Mesodermal cell (in vitro differentiated cells): ENCODE results near the gene POU2AF1.

ENCODE experiments used
- H3K27ac ChIP-seq: 2 replicates; pipeline ENCODE4 v1.7.0; 2013; ENCODE audit warnings: mild to moderate bottlenecking, low read depth, low read length, moderate library complexity; ENCODE audit not compliant: severe bottlenecking
- H3K36me3 ChIP-seq: 2 replicates; pipeline ENCODE4 v1.7.1; 2013; ENCODE audit warnings: mild to moderate bottlenecking, low read length, moderate library complexity; ENCODE audit not compliant: control insufficient read depth, insufficient read depth
- H3K4me1 ChIP-seq: one replicate; pipeline ENCODE4 v1.7.1; 2013; ENCODE audit warnings: mild to moderate bottlenecking, low read length; ENCODE audit not compliant: insufficient read depth, control insufficient read depth, poor library complexity, severe bottlenecking
- H3K4me3 ChIP-seq: 2 replicates; pipeline ENCODE4 v1.7.0; 2013; ENCODE audit warnings: low read length, control low read depth, mild to moderate bottlenecking; ENCODE audit not compliant: insufficient read depth, poor library complexity, severe bottlenecking; ENCODE audit errors: extremely low read depth
- H3K9me3 ChIP-seq: 2 replicates; pipeline ENCODE4 v1.7.1; 2013; ENCODE audit warnings: mild to moderate bottlenecking, low read length, moderate library complexity; ENCODE audit not compliant: control insufficient read depth
- WGBS, 2 experiments: methylation state at CpG; one replicate each; pipeline ENCODE4 v1.1.5; 2013; ENCODE audit warnings: missing lambda C conversion rate in 2 of 2; ENCODE audit not compliant: insufficient coverage in 2 of 2; 5-methylcytosine and 5-hydroxymethylcytosine counted together

POU2AF1 gene

DNA sequence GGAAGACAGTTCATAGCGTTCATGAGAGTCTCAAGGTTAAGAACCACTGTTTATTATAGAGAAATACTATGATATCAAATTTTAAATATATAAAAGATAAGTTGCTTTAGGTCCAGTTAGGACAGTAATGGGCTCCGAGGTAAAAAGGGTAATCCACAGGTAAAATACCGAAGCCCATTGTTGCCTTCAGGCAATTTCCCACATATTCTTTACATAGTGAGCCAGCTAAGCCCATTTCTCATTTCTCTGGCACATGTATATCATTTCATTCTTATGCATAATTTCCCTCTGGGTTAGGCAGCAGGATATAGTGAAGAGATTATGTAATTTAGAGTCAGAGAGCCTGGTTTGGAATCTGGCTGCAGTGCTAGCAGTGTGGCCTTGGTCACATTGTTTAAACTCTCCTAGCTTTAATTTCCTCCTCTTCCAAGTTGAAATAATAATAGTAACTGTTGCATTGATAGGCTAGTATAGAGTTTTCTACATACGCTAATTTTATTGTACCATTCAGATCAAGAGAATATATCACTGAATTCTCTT lies 7.6 kb upstream of the POU2AF1 start:
- H3K4me1 ChIP-seq = no peaks in the 10 kb centered on the region
- H3K9me3 ChIP-seq = no peaks in the 10 kb centered on the region
- no peak overlapping the region for H3K4me3 ChIP-seq
- WGBS, 2 experiments = 85 to 100% methylated on average over 1 to 2 of the region's 4 CpGs
- H3K36me3 ChIP-seq = no peaks in the 10 kb centered on the region
- no peak overlapping the region for H3K27ac ChIP-seq

DNA sequence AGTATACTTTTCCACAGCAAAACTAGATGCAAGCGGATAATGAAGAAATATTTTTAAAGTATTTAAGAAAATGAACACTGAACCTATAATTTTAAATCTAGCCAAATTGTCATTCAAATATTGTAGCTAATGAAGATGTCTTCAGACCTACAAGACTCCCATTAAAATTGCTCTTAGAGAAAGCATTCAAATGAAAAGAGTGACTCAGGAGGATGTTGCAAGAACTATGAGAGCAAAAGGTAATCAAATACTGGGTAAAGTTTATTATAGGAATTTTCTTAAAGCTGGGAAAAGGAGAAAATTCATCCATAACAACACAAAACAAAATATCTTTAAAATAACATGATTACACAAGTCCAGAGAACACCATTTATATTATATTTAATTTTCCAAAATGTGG lies 5.4 kb upstream of the POU2AF1 start:
- no peak overlapping the region for H3K27ac ChIP-seq
- no peak overlapping the region for H3K4me3 ChIP-seq
- WGBS, 2 experiments = no CpG with 5 or more reads among the region's 1 CpG
- H3K9me3 ChIP-seq = no peaks in the 10 kb centered on the region
- no peaks in the 10 kb centered on the region for H3K36me3 ChIP-seq
- H3K4me1 ChIP-seq = no peaks in the 10 kb centered on the region

DNA sequence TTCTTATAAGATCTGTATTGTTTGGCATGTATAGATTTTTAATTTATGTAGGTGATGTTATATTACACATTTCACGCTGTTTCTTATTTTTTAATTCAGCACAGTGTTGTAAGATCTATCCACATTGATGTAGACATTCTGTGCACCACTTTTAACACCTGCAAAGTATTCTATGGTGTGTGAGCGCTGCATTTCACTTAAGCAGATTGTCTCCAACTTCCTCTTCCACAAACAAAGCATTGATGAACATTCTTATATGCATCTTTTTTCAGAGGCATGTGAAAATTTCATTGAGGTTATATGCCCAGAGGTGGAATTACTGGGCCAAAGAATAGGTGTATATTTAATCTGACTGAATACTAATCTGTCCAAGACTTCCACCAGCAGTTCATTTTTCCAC lies 3.4 kb upstream of the POU2AF1 start:
- no peaks in the 10 kb centered on the region for H3K9me3 ChIP-seq
- no peak overlapping the region for H3K4me3 ChIP-seq
- H3K4me1 ChIP-seq = no peaks in the 10 kb centered on the region
- H3K27ac ChIP-seq = no peak overlapping the region
- 100% methylated on average over 1 of the region's 2 CpGs; no CpG with 5 or more reads in 1 of the 2 experiments for WGBS, 2 experiments
- no peaks in the 10 kb centered on the region for H3K36me3 ChIP-seq

DNA sequence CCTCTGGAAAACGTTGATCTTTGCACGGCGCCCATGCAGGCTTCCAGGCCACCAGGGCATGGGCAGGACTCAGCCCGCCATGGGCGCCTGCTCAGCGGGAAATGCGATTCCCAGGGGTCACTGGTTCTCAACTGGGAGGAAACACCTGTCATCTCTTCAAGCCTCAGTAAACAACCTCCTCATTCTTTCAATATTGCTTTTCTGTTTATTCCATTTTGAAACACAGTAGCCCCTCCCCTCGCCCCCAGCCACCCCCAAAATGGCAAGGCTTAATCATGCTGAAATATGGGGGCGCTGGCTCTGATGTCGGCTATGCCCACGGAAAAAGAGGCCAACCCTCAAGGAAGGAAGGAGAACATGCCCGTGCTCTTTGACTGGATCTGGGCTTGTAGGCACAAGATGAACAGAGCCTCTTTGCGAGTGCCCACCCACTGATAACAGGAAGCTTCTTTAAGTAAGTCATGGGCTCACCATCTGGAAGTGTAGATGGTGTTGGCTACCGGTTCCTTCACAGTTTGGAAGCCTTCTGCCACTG lies 594 bp upstream of the POU2AF1 start:
- Histone ChIP-seq H3K4me3 (no peak overlapping the region), H3K9me3 (no peaks in the 10 kb centered on the region), H3K4me1 (no peaks in the 10 kb centered on the region), H3K27ac (no peak overlapping the region), H3K36me3 (no peaks in the 10 kb centered on the region)
- WGBS, 2 experiments = 93 to 95% methylated on average over 14 of the region's 14 CpGs

DNA sequence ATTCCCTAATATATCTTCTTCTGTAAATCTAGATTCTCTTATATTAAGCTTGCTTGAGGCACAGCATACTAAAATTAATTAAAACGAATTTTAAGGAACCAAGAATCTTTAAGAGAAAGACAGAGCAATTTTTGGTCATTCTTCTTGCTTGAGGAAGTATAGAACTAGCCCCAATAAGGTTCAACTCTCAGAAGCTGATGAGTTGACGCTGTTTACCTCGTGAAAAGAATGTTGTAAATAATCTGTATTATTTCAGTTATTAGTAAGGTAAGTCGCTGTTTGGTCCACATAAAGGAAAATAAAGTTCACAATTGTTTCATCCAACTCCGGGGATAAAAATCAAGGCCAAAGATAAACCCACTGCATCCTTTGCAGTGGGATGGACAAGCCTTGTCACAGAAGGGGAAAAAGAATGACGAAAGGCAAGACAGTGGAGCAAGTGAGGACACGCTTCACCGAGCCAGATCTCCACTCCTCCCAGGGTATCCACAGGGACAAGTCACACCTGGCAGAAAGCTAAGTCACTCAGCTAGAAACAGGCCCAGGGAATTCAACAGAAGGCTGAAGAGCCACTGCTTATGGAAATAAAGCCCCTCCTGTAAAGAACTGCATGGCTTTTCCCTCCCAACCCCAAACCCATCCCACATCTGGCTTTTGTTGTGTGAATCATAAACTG lies 752 bp downstream of the POU2AF1 start:
- Histone ChIP-seq H3K9me3 (no peaks in the 10 kb centered on the region), H3K36me3 (no peaks in the 10 kb centered on the region), H3K4me1 (no peaks in the 10 kb centered on the region), H3K27ac (no peak overlapping the region), H3K4me3 (no peak overlapping the region)
- 92% methylated on average over 4 to 6 of the region's 8 CpGs for WGBS, 2 experiments

DNA sequence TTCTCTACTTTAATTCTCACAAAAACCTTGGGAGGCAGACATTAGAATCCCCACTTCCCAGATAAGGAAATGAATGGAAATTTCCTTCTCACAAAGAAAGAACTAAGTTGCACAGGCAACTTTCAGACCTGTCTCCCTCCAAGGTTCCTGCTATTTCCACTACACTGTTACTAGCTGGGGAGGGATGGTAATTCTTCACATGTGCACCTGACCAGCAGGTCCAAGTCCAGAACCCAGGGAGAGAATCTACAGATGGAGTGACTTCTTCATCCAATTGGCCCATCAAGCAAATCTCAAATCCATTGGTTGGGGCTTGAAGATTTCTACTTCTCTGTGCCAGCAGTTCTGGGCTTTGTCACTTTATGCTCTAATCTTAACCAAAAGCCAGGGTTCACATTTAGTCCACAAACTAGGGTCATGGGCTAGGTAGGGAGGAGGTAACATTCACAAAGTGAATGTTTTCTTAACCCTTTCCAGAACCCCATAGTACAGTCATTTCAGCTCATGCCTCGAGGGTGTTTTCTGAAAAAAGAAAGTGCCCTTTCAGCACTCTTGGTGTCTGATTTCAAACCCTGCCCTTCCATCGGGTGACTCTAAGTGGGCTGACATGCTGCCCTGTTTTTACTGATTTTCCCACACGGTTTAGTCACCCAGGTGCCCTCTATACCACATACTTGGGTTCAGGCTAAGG lies 2.7 kb downstream of the POU2AF1 start:
- no peaks in the 10 kb centered on the region for H3K36me3 ChIP-seq
- no peak overlapping the region for H3K4me3 ChIP-seq
- WGBS, 2 experiments = 56 to 75% methylated on average over 2 of the region's 3 CpGs
- H3K9me3 ChIP-seq = no peaks in the 10 kb centered on the region
- H3K4me1 ChIP-seq = no peaks in the 10 kb centered on the region
- no peak overlapping the region for H3K27ac ChIP-seq

DNA sequence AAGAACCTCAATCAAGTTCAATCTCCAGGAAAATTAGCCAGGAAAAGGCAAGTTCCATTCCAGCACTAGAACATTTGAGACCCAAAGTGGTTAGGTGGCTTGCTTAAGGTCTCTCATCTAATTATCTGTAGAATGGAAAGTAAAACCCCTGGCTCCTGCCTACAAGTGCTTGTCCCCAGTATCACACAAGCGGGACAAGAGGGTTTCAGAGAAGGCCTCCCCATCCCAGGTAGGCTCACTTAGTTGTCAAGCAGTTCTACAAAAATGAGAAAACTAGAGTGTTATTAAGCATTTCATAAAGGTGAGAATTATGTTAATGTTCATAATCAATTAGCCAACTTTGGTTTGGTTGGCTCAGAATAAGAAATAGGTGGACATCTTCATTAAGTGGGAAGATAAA lies 5.5 kb downstream of the POU2AF1 start:
- no peaks in the 10 kb centered on the region for H3K4me1 ChIP-seq
- no peak overlapping the region for H3K4me3 ChIP-seq
- H3K27ac ChIP-seq = no peak overlapping the region
- no peaks in the 10 kb centered on the region for H3K36me3 ChIP-seq
- no peaks in the 10 kb centered on the region for H3K9me3 ChIP-seq
- 80 to 100% methylated on average over 1 of the region's 1 CpG for WGBS, 2 experiments

DNA sequence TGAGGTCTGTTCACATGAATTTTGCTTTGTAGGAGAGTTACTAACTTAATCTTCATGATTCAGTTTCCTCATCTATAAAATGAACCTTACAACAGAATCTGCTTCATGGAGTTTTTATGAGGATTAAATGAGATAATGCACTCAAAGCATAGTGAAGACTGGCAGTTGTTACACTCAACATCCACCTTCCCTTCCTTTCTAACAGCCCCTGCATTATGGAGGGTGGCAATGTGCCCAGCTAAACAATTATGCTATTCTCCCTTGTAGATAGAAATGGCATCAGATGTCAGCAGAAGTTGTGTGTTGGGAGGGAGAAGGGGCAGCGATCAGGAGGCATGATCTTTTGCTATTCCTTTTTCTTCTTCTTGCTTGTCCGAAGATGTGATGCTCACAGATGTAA lies 6.5 kb downstream of the POU2AF1 start:
- H3K27ac ChIP-seq = no peak overlapping the region
- 83 to 100% methylated on average over 1 of the region's 2 CpGs for WGBS, 2 experiments
- H3K4me1 ChIP-seq = no peaks in the 10 kb centered on the region
- H3K4me3 ChIP-seq = no peak overlapping the region
- H3K36me3 ChIP-seq = no peaks in the 10 kb centered on the region
- no peaks in the 10 kb centered on the region for H3K9me3 ChIP-seq

DNA sequence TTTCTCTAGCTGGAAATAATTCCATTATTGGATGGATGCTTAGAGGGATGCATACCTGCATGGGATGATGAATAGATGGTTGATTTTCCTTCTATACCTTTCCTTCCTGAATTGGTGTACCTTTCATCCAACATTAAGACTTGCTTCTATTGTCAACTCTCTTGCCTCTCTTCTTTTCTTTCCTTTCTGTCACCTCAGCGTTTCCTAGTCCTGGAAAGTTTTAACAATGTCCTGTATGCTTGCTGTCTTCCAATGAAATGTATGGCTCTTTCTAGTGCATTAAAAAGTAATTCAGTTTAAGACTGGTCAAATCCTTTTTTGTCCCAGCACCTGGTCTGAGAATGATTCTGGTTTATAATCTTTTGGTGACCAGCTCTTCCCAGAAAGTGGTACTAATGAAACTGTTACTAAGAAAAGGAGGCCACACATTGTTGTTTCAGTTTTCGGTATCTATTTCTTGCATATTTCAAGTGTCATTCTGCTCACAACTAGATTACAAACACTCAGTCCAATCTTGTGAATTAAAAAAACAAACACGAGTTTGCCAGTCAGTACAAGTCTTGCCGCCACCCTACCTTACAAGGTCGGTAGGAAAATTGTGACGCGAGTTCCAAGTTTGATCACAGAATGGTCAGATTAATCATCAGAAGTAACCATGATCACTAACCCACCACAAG lies 8.0 kb downstream of the POU2AF1 start:
- H3K36me3 ChIP-seq = no peaks in the 10 kb centered on the region
- no peak overlapping the region for H3K27ac ChIP-seq
- H3K4me3 ChIP-seq = no peak overlapping the region
- 83 to 88% methylated on average over 5 of the region's 7 CpGs for WGBS, 2 experiments
- H3K9me3 ChIP-seq = no peaks in the 10 kb centered on the region
- H3K4me1 ChIP-seq = no peaks in the 10 kb centered on the region

DNA sequence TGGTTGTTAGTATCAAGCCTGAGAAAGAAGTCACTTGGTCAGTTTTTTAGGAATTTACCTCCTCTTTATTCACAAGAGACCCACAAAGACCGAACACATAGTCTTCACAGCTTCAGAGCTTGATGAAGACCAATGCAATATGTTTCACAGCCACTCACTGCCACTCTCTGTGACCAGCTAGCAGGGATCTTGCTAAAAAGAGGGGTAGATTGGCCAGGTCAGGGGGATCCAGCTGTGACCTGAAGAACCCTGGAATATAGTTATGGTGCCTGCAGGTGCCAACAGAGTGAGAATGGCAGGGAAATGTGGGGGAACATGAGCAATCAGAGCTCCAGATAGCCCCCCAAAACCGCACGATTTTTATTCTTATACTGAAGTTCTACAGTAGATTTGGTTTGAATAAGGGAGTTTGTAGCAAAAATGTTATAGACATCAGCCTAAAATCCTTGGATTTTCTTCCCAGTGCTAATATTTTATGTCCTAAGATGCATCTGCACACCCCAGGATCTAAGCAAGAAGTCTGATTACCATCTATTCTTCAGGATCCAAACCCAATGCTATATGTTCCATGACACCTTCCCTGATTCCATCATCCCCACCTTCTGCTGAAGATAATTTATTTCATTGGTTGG lies 8.7 kb downstream of the POU2AF1 start:
- H3K9me3 ChIP-seq = no peaks in the 10 kb centered on the region
- no peak overlapping the region for H3K27ac ChIP-seq
- no peaks in the 10 kb centered on the region for H3K4me1 ChIP-seq
- no peaks in the 10 kb centered on the region for H3K36me3 ChIP-seq
- no peak overlapping the region for H3K4me3 ChIP-seq
- 60% methylated on average over 1 of the region's 3 CpGs; no CpG with 5 or more reads in 1 of the 2 experiments for WGBS, 2 experiments
